RWPE1 (cell line): ENCODE data around the gene HMX1.

ENCODE experiments used
- CTCF ChIA-PET: fragments of 350-600 bp; sonication (Branson Sonifier 250); formaldehyde crosslinking; extraction: SDS; loops from one replicate; lab custom pipeline; 2021; lab: Yijun Ruan, JAX
- POLR2A ChIA-PET: fragments of 400-600 bp; formaldehyde crosslinking; extraction: SDS; loops from one replicate; lab custom pipeline; 2020; ENCODE audit warnings: antibody characterized with exemption; ENCODE audit not compliant: low non-redundant PET; lab: Yijun Ruan, JAX
- DNase-seq: peaks from one replicate; pipeline ENCODE4 v3.0.0; 2012; ENCODE audit warnings: low spot score
- H3K27ac ChIP-seq: fragments of 450-650 bp; 2 replicates; pipeline ENCODE4 v1.5.1; 2017
- CTCF ChIP-seq: fragments of 450-650 bp; conservative IDR thresholded peaks from 2 replicates; pipeline ENCODE4 v1.5.1; 2017; ENCODE audit warnings: low read depth, mild to moderate bottlenecking

HMX1 gene

DNA sequence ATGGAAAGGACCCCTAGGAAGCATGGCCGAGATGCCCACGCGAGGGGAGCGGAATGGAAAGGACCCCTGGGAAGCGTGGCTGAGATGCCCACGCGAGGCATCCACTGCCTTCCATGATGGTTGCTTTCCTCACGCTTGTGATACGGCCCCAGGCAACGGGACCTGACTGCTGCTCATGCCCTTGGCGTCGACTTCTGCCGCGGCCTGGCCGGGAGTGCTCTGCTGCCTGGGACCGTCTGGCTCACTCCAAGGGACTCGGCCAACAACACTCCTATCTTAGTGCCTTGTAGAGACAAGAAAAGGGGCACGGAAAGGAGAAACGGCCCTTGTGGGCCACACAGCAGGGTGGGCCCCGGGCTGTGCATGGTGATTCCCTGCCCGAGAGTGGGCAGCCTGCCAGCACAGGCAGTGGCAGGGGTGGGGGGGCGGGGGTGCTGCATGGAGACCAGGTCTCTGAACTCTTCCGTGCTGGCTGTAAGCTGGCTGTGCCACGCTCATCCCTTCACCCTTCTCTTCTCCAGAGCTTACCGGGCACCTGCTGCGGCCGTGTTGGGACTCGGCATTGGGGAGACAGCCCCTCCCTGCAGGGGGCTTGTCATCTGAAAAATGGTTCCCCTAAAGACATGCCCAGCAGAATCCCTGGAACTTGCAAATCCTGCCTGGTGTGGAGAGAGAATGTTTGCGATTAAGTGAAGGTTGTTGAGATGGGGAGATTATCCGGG lies 38.6 kb upstream of the HMX1 start:
- ChIA-PET POLR2A (no interaction called here), CTCF (no interaction called here)
- DNase-seq, result no peak

GRCh38 chr4:8909548-8909947 lies 37.9 kb upstream of the HMX1 start:
- CTCF ChIA-PET, result no interaction called here
- DNase-seq, result no peak
- no peak overlapping the region for H3K27ac ChIP-seq
- POLR2A ChIA-PET, result no interaction called here
- TF ChIP-seq CTCF, result no peak

More for the DNA sequence above, 38.6 kb upstream of the HMX1 start:
- no peak for TF ChIP-seq CTCF
- H3K27ac ChIP-seq, result no peak overlapping the region

- CTCF ChIA-PET, result no interaction called here
- POLR2A ChIA-PET, result no interaction called here
- no peak overlapping the region for H3K27ac ChIP-seq
- no peak for DNase-seq
- no peak for TF ChIP-seq CTCF
Observed at GRCh38 chr4:8908206-8908893, 36.7 kb upstream of the HMX1 start.

DNA sequence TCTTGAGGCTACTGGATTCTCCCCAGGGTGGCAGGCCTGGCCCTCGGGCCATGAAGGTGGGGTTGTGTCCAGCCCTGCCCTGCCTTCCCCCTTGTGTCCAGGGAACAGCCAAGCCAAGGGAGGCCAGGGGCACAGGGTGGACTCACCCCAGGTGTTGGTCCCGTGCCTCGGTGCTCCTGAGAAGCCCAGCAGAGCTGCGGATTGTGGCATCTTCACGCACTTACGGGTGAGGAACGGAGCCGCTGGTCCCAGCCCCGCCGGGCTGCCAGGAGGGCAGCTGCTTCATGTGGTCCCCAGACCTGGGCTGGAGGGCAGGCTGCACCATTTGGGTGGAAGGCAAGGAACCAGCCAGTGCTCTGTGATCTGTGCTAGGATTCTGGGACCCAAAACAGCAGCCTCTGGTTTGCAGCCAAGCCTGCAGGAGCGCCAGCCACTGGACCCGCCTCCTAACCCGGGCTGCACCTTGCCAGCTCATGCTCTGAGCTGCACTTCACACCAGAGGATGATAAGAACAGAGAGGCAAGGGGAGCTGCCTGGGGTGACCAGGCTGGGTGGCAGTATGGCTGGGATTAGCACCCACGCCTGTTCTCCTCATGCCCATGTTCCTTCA lies 36.1 kb upstream of the HMX1 start:
- ChIA-PET POLR2A (no interaction called here), CTCF (no interaction called here)
- TF ChIP-seq CTCF, result no peak
- H3K27ac ChIP-seq, result no peak overlapping the region
- no peak for DNase-seq

DNA sequence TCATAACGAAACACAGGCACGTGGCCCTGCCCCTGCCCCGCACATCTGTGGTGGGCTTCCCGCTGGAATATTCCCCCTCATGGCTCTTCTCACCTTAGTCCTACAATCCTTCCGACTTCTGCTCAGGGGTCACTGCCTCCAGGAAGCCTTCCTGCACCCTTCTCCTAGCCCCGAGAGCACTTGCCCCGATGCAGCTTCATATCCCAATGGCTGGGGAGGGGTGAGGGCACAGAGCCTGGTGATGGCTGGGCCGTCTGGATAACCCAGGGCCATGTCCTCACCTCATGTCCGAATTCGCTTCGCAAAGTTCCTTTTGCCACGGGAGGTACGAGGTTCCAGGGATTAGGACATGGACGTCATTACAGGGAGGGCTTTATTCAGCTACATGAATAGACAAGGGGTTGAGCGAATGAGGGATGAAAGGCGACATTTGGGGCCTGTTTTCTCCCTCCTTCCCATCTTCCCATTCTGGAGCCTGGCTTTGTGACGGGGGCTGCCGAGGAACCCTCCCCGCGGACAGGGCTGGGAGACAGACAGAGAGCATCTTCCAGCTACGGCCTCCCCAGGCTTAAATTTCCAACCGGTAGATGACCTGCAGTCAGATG lies 35.5 kb upstream of the HMX1 start:
- CTCF ChIA-PET, result no interaction called here
- TF ChIP-seq CTCF, result no peak
- DNase-seq, result no peak
- POLR2A ChIA-PET, result no interaction called here
- no peak overlapping the region for H3K27ac ChIP-seq

- TF ChIP-seq CTCF, result no peak
- no peak overlapping the region for H3K27ac ChIP-seq
- DNase-seq, result no peak
- ChIA-PET POLR2A (no interaction called here), CTCF (no interaction called here)
Observed at GRCh38 chr4:8906668-8906970, 35.0 kb upstream of the HMX1 start.
